C4-2B (cell line): Measurements from ENCODE around the gene ZNF441.

Experiments
- H3K27ac ChIP-seq: fragments of 450-650 bp; 2 replicates; pipeline ENCODE4 v1.5.1; 2017
- CTCF ChIP-seq: fragments of 450-650 bp; conservative IDR thresholded peaks from 2 replicates; pipeline ENCODE4 v1.5.1; 2017; ENCODE audit warnings: mild to moderate bottlenecking
- ZFX ChIP-seq: fragments of 450-650 bp; IDR thresholded peaks from 2 replicates; pipeline ENCODE4 v1.6.1; 2017

The ZNF441 gene

DNA sequence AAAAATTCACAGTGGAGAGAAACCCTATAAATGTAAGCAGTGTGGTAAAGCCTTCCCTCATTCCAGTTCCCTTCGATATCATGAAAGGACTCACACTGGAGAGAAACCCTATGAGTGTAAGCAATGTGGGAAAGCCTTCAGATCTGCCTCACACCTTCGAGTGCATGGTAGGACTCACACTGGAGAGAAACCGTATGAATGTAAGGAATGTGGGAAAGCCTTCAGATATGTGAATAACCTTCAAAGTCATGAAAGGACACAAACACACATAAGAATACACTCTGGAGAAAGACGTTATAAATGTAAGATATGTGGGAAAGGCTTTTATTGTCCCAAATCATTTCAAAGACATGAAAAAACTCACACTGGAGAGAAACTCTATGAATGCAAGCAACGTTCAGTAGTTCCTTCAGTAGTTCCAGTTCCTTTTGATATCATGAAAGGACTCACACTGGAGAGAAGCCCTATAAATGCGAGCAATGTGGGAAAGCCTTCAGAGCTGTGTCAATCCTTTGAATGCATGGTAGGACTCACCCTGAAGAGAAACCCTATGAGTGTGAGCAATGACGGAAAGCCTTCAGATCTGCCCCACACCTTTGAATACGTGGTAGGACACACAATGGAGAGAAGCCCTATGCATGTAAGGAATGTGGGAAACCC, 65.6 kb downstream of the ZNF441 start:
- H3K27ac ChIP-seq, result no peak overlapping the region
- TF ChIP-seq CTCF (no peak), ZFX (no peak)

DNA sequence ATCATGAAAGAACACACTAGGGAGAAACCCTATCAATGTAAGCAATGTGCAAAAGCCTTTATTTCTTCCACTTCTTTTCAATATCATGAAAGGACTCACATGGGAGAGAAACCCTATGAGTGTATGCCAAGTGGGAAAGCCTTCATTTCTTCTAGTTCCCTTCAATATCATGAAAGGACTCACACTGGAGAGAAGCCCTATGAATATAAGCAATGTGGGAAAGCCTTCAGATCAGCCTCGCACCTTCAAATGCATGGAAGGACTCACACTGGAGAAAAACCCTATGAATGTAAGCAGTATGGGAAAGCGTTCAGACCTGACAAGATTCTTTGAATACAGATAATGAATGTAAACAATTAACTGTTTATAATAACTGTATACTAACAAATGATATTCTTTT, 66.7 kb downstream of the ZNF441 start:
- no peak overlapping the region for H3K27ac ChIP-seq
- TF ChIP-seq CTCF, result no peak
